OCI-LY7 (cell line): ENCODE measurements around the gene HOXB5.

Experiments used
- EZH2phosphoT487 ChIP-seq: fragments of 200-600 bp; sonication (generic); IDR thresholded peaks from 2 replicates; pipeline ENCODE4 v1.6.1; 2018; ENCODE audit warnings: low read depth, borderline replicate concordance, mild to moderate bottlenecking, mixed run types, antibody characterized with exemption, low read length, moderate library complexity, mixed read lengths
- TF ChIP-seq, protein P1 (sequence below): fragments of 200-600 bp; sonication (generic); conservative IDR thresholded peaks from 2 replicates; pipeline ENCODE4 v1.5.1; 2014; ENCODE audit warnings: mild to moderate bottlenecking, antibody characterized with exemption, low read length, moderate library complexity, mixed read lengths

- TF ChIP-seq, protein P1, sequence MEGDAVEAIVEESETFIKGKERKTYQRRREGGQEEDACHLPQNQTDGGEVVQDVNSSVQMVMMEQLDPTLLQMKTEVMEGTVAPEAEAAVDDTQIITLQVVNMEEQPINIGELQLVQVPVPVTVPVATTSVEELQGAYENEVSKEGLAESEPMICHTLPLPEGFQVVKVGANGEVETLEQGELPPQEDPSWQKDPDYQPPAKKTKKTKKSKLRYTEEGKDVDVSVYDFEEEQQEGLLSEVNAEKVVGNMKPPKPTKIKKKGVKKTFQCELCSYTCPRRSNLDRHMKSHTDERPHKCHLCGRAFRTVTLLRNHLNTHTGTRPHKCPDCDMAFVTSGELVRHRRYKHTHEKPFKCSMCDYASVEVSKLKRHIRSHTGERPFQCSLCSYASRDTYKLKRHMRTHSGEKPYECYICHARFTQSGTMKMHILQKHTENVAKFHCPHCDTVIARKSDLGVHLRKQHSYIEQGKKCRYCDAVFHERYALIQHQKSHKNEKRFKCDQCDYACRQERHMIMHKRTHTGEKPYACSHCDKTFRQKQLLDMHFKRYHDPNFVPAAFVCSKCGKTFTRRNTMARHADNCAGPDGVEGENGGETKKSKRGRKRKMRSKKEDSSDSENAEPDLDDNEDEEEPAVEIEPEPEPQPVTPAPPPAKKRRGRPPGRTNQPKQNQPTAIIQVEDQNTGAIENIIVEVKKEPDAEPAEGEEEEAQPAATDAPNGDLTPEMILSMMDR, result no peak
- TF ChIP-seq EZH2phosphoT487, result no peak
Observed at GRCh38 chr17:48567646-48568354, 25.8 kb downstream of the HOXB5 start.
